Duodenal mucosa (tissue), 2 donors: Measurements from ENCODE around the gene NDUFB8.

ENCODE experiments used
- H3K27ac ChIP-seq: one replicate; pipeline ENCODE4 v1.7.0; 2013; ENCODE audit warnings: low read depth, low read length
- H3K27me3 ChIP-seq, 2 donors: one replicate each; pipeline ENCODE4 v1.7.0; 2013; ENCODE audit warnings: low read length in 2 of 2, control low read depth in 1 of 2; ENCODE audit not compliant: insufficient read depth in 2 of 2, control insufficient read depth in 1 of 2
- H3K36me3 ChIP-seq, 2 donors: one replicate each; pipeline ENCODE4 v1.7.0; 2013; ENCODE audit warnings: low read length in 2 of 2, control low read depth in 1 of 2; ENCODE audit not compliant: insufficient read depth in 2 of 2, control insufficient read depth in 1 of 2
- H3K4me1 ChIP-seq, 2 donors: one replicate each; pipeline ENCODE4 v1.7.0; 2013; ENCODE audit warnings: low read length in 2 of 2, control low read depth in 1 of 2; ENCODE audit not compliant: insufficient read depth in 2 of 2, control insufficient read depth in 1 of 2
- H3K4me3 ChIP-seq, 2 donors: one replicate each; pipeline ENCODE4 v1.7.0; 2013; ENCODE audit warnings: low read length in 2 of 2, low read depth in 1 of 2
- H3K9ac ChIP-seq, 2 donors: one replicate each; pipeline ENCODE4 v1.7.0; 2013; ENCODE audit warnings: low read length in 2 of 2, low read depth in 1 of 2
- H3K9me3 ChIP-seq, 2 donors: one replicate each; pipeline ENCODE4 v1.7.0; 2013; ENCODE audit warnings: low read length in 2 of 2, control low read depth in 1 of 2; ENCODE audit not compliant: control insufficient read depth in 1 of 2

Gene NDUFB8

DNA sequence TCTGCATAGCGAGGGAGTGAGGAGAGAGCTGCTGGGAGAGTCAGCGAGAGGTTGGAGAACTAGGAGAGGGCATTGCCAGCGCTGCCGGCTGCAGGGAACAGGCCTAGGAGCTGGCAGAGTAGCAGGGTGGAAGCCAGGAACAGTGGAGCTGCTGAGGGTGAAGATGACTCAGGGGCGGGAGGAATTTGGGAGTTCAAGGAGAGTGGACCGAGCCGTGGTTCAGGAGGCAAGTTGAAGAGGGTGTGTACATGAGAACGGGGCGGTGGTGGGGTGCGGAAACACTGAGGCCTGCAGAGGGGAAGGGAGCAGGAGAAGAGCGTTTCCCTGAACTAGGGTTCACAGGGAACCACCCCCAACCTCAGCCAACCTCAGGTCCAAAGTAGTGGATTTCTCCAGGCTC is 37.6 kb upstream of the NDUFB8 start:
- Histone ChIP-seq H3K27ac (no peak overlapping the region), H3K4me3 (no peak overlapping the region), H3K9ac (no peak overlapping the region), H3K36me3 (no peaks in the 10 kb centered on the region), H3K27me3 (peaks cover 72 to 79% of the 10 kb centered on the region in 2 donors), H3K4me1 (no peaks in the 10 kb centered on the region), H3K9me3 (no peaks in the 10 kb centered on the region)

DNA sequence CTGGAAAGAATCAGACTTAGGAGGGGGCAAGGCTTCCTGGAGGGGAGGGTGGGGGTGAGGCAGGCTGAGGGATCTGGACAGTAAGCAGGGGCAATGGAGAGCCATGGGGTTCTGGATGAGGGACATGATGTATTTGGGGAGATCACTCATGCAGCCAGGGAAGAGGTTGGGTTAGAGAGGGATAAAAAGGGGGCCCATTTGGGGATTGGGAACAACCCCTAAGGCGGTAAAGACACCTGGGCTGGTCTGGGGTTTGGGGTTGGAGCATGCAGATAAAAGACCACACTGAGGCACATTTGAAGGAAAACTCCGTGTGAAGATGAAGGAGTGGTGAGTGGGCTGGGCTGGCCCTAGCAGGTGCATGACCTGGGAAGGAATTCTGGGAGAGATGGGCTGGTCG is 36.9 kb upstream of the NDUFB8 start:
- H3K9ac ChIP-seq: no peak overlapping the region
- H3K4me3 ChIP-seq: no peak overlapping the region
- H3K9me3 ChIP-seq: no peaks in the 10 kb centered on the region
- H3K27me3 ChIP-seq: peaks cover 69 to 76% of the 10 kb centered on the region in 2 donors
- H3K36me3 ChIP-seq: no peaks in the 10 kb centered on the region
- no peak overlapping the region for H3K27ac ChIP-seq
- H3K4me1 ChIP-seq: peaks cover 4% of the 10 kb centered on the region in 2 donors

DNA sequence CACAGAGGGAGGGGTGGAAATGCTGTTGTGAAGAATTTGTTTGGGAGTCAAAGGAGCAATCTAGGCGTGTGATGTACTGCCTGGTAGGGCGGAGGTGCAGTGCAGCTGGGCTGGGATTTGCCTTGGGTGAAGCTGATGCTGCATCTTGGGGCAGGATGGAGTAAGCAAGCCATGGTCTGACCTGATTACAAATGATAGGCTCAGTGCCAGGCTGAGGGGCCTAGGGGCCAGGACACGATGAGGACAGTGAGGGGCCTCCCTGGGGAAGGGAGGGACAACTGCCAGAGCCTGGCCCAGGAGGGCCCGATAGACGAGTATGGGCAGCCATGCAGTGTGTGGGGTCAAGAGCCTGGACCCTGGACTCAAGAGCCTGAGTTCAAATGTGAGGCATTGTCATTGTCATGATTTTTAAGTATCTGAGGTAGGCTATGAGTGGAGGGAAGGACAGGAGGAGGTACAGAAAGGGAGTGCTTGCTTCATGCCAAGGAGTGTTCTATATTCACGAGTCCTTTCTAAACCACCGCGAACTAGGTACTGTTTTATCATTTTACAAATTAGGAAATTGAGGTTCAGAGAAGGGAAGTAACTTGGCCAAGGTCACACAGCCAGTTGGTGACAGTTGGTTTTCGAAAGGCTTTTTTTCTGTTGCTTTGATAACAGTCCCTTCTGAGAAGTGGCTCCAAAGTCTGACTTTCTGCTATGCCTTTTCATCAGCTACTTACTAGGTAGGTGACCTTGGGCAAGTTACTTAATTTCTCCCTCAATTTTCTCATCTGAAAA is 35.7 kb upstream of the NDUFB8 start:
- Histone ChIP-seq H3K9ac (no peak overlapping the region), H3K4me1 (peaks cover 4% of the 10 kb centered on the region in 2 donors), H3K27me3 (peaks cover 63 to 67% of the 10 kb centered on the region in 2 donors), H3K9me3 (no peaks in the 10 kb centered on the region), H3K36me3 (no peaks in the 10 kb centered on the region), H3K4me3 (no peak overlapping the region), H3K27ac (no peak overlapping the region)

DNA sequence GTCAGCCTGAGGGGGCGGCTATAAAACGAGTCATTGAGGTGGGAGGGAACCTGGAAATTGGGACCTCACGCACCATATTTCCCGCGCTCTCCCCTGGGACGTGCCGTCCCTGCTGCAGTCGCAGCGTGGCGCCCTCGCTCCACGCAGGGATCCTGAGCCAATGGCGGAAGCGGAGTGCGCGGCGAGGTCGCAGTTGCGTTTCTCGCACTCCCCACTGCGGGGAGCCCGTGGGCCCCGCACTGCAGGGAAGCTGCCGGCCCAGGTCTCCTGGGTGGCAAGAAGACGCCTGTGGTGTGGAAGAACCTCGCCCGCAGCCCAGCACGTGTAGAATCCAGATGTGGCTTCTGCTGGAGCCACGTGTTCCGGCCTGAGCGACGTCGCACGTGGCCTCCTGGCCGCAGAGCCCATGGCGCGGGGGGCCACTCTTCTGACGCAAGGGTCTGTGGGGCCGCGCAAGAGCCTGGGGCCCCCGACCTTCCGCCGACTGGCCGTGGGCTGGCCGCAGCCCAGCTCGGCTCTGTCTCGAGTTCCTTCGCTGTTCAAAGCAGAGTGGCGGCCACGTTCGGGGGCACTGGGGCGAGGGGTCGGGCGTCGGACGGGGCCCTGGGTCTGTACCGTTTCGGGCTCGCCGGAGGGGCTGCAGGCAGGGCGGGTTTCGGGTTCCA is 32.5 kb upstream of the NDUFB8 start:
- Histone ChIP-seq H3K4me1 (peaks cover 4% of the 10 kb centered on the region in 2 donors), H3K4me3 (no peak overlapping the region), H3K9ac (no peak overlapping the region), H3K36me3 (peaks cover 0 to 9% of the 10 kb centered on the region in 2 donors), H3K27me3 (peaks cover 37 to 45% of the 10 kb centered on the region in 2 donors), H3K27ac (no peak overlapping the region), H3K9me3 (no peaks in the 10 kb centered on the region)

DNA sequence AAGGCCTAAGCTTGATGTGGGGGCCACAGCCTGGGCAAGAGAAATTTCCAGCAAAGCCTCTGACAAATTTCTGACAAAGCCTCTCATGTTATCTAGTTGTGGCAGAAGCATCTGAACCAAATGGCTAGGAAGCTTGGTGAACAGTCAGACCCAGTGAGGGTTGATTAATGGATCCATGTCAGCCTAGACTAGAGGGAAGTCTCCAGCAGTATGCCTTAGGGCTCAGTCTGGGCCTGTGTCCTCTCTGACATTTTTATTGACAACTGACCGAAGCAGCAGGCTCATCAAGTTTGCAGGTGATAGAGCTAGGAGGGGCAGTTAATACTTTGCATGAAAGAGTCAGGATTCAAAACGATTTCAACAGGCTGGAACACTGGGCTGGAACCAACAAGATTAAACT is 31.3 kb upstream of the NDUFB8 start:
- Histone ChIP-seq H3K4me1 (peaks cover 4% of the 10 kb centered on the region in 2 donors), H3K9me3 (no peaks in the 10 kb centered on the region), H3K9ac (no peak overlapping the region), H3K4me3 (no peak overlapping the region), H3K27me3 (peaks cover 27 to 33% of the 10 kb centered on the region in 2 donors), H3K27ac (no peak overlapping the region), H3K36me3 (peaks cover 0 to 15% of the 10 kb centered on the region in 2 donors)

DNA sequence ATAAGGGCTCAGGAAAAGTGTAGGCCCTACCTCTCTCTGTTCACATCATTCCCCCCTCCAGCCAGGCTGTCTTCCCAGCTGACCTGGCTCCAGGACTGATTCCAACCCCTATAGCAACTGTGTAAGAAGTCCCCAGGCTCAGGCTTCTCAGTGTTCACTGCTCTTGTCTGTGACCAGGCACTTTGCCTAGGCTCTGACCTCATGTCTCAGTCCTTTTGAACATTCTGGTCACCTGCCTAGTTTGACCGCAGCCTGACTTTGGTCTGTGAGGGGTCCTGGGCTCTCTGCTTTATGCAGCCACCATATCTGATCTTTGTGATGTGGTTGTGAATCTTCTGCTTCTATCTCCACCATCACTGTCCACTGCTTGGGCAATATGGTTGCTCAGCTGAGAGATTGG is 30.6 kb upstream of the NDUFB8 start:
- peaks cover 4 to 7% of the 10 kb centered on the region in 2 donors for H3K4me1 ChIP-seq
- no peak overlapping the region for H3K9ac ChIP-seq
- no peaks in the 10 kb centered on the region for H3K9me3 ChIP-seq
- H3K27me3 ChIP-seq: peaks cover 21 to 27% of the 10 kb centered on the region in 2 donors
- no peak overlapping the region for H3K4me3 ChIP-seq
- no peak overlapping the region for H3K27ac ChIP-seq
- peaks cover 0 to 15% of the 10 kb centered on the region in 2 donors for H3K36me3 ChIP-seq

DNA sequence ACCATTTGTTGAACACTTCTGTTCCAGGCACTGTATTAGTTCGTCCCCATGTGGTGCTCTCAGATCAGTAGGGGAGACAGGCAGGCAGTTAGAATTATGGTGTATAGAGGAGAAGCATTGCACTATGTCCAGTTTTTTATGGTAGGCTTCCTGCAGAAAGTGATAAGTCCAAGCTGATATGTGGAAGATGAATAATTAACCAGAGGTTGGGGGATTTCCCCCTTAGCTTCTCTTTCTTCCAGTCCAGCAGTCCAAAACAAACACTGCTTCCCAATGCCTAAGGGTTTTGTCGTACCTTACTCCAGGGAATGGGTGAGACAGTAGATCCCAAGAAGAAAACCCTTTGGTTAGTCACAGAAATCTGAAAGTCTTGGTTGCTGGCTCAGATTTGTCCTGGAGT is 25.2 kb upstream of the NDUFB8 start:
- H3K27ac ChIP-seq: no peak overlapping the region
- H3K27me3 ChIP-seq: no peaks in the 10 kb centered on the region
- no peaks in the 10 kb centered on the region for H3K9me3 ChIP-seq
- H3K36me3 ChIP-seq: peaks cover 5 to 27% of the 10 kb centered on the region in 2 donors
- H3K4me3 ChIP-seq: no peak overlapping the region
- no peak overlapping the region for H3K9ac ChIP-seq
- peaks cover 9 to 10% of the 10 kb centered on the region in 2 donors for H3K4me1 ChIP-seq

DNA sequence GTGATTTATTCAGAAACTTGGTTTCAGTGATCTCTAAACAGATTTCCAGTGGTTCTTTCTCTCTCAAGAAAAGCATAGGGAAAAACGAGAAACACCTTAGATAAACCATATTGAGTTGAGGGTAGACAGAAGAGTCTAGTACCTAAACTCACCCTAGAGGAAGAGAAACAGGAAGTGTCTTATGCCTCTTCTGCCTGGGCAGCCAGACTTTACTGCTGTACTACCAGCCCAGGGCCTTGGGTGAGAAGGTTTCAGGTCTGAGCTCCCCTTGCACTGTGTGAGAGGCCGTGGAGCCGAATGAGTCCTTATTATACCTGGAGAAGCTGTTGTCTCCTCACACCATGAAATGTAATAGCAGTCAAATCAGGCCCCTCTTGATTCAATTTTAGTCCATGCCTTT is 24.3 kb upstream of the NDUFB8 start:
- Histone ChIP-seq H3K27me3 (no peaks in the 10 kb centered on the region), H3K36me3 (peaks cover 13 to 36% of the 10 kb centered on the region in 2 donors), H3K9ac (no peak overlapping the region), H3K27ac (no peak overlapping the region), H3K4me3 (no peak overlapping the region), H3K9me3 (no peaks in the 10 kb centered on the region), H3K4me1 (peaks cover 9 to 10% of the 10 kb centered on the region in 2 donors)

DNA sequence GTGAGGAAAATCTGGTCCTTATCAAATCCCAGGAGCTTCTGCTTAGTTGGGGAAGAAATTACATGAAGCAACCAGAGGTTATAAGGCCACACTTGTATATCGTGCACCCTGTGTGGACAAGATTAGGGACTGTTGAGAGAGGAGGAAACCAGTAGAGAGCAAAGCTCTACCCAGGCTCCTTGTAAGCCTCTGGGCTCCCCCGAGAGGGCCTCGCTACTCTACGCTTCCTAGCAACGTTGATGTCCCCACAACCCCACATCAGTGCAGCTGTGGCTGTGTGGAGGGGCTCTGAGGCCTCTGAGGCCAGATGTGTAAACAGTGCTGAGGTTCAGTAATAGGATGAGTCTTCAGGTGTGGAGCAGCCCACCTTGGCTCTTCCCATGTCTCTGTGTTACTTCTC is 22.1 kb upstream of the NDUFB8 start:
- Histone ChIP-seq H3K36me3 (peaks cover 26 to 46% of the 10 kb centered on the region in 2 donors), H3K4me3 (no peak overlapping the region), H3K4me1 (peaks cover 9 to 10% of the 10 kb centered on the region in 2 donors), H3K9me3 (no peaks in the 10 kb centered on the region), H3K27me3 (no peaks in the 10 kb centered on the region), H3K9ac (no peak overlapping the region), H3K27ac (no peak overlapping the region)

DNA sequence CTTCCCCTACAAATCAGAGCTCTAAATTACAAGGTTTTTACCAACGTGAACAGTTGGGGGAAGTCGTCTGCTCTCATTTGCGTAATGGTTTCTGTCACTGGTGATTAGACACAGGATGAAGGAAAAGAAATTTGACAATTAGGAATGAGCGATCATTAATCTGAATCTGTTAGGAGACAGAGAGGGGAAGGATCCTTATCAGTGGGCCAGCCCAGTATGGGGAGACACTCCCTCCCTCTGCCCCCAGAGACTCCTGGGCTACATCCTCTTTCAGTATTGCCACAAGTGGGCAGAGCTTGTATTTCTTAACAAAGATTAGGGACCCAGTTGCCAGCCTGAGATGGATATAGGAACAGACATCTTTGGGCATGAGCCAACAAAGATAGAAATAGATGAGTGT is 21.5 kb upstream of the NDUFB8 start:
- Histone ChIP-seq H3K27me3 (no peaks in the 10 kb centered on the region), H3K4me1 (peaks cover 9 to 10% of the 10 kb centered on the region in 2 donors), H3K9me3 (no peaks in the 10 kb centered on the region), H3K36me3 (peaks cover 26 to 43% of the 10 kb centered on the region in 2 donors), H3K4me3 (no peak overlapping the region), H3K27ac (no peak overlapping the region), H3K9ac (no peak overlapping the region)
